Measurements from ENCODE around the gene TCL1B.

Gene TCL1B

GRCh38 chr14:95659990-95660385, 26.2 kb upstream of the TCL1B start:
- TF ChIP-seq CTCF (IDR thresholded peaks at IDR 0.05; ENCODE audit: low read depth, low read length, missing control alignments), result no peak
- no peak overlapping the region for H3K4me3 ChIP-seq (ENCODE audit: low read depth, low read length)
- DNase-seq (ENCODE audit: low read depth), result no peak

- H3K4me3 ChIP-seq (ENCODE audit: low read depth, low read length), result no peak overlapping the region
- DNase-seq (ENCODE audit: low read depth), result no peak
- TF ChIP-seq CTCF (IDR thresholded peaks at IDR 0.05; ENCODE audit: low read depth, low read length, missing control alignments), result no peak
Measured at GRCh38 chr14:95660651-95661515, 25.3 kb upstream of the TCL1B start.

- peak; percentile 68 for DNase-seq (ENCODE audit: low read depth)
- no peak for TF ChIP-seq CTCF (IDR thresholded peaks at IDR 0.05; ENCODE audit: low read depth, low read length, missing control alignments)
- peak overlapping the region; percentile 26 for H3K4me3 ChIP-seq (ENCODE audit: low read depth, low read length)
Measured at GRCh38 chr14:95662376-95663186, 23.6 kb upstream of the TCL1B start.

GRCh38 chr14:95663226-95663797, 22.9 kb upstream of the TCL1B start:
- H3K4me3 ChIP-seq (ENCODE audit: low read depth, low read length), result peak overlapping the region; percentile 26
- no peak for TF ChIP-seq CTCF (IDR thresholded peaks at IDR 0.05; ENCODE audit: low read depth, low read length, missing control alignments)
- DNase-seq (ENCODE audit: low read depth), result peak; percentile 58

GRCh38 chr14:95664066-95664465, 22.2 kb upstream of the TCL1B start:
- no peak overlapping the region for H3K4me3 ChIP-seq (ENCODE audit: low read depth, low read length)
- no peak for TF ChIP-seq CTCF (IDR thresholded peaks at IDR 0.05; ENCODE audit: low read depth, low read length, missing control alignments)
- DNase-seq (ENCODE audit: low read depth), result no peak

- no peak for DNase-seq (ENCODE audit: low read depth)
- no peak overlapping the region for H3K4me3 ChIP-seq (ENCODE audit: low read depth, low read length)
- no peak for TF ChIP-seq CTCF (IDR thresholded peaks at IDR 0.05; ENCODE audit: low read depth, low read length, missing control alignments)
Measured at GRCh38 chr14:95664546-95664945, 21.7 kb upstream of the TCL1B start.
